Astrocyte (in vitro differentiated cells and primary cell): ENCODE data around the gene TENM4. TPM values are rescaled to one million over a fixed set of nuclear protein-coding genes. Genes with fewer than 3 reads are reported as not detected.

Experiments
- DNase-seq: peaks from one replicate; pipeline ENCODE4 v3.0.0-alpha.2; 2010; ENCODE audit warnings: low read depth
- FAIRE-seq: peaks from 2 replicates; lab custom pipeline; 2011; peaks lifted over from hg19 to GRCh38; lab: Jason Lieb, UNC
- H2AFZ ChIP-seq: 2 replicates; pipeline ENCODE4 v1.6.0; 2012; ENCODE audit warnings: low read depth, low read length, inconsistent platforms
- H3K27ac ChIP-seq: 2 replicates; pipeline ENCODE4 v1.5.1; 2011; ENCODE audit warnings: low read depth, low read length, inconsistent platforms
- H3K27me3 ChIP-seq: 2 replicates; pipeline ENCODE4 v1.6.0; 2011; ENCODE audit warnings: low read length, inconsistent platforms; ENCODE audit not compliant: insufficient read depth
- H3K36me3 ChIP-seq: 2 replicates; pipeline ENCODE4 v1.5.1; 2011; ENCODE audit warnings: low read length, inconsistent platforms; ENCODE audit not compliant: insufficient read depth
- H3K4me1 ChIP-seq: 2 replicates; pipeline ENCODE4 v1.5.1; 2011; ENCODE audit warnings: low read length, inconsistent platforms; ENCODE audit not compliant: insufficient read depth
- H3K4me2 ChIP-seq: 2 replicates; pipeline ENCODE4 v1.6.0; 2012; ENCODE audit warnings: low read length, inconsistent platforms
- H3K4me3 ChIP-seq: 2 replicates; pipeline ENCODE4 v1.5.1; 2011; ENCODE audit warnings: low read depth, mild to moderate bottlenecking, low read length, inconsistent platforms; ENCODE audit not compliant: insufficient read depth
- H3K79me2 ChIP-seq: 2 replicates; pipeline ENCODE4 v1.6.0; 2012; ENCODE audit warnings: mild to moderate bottlenecking, low read length, inconsistent platforms; ENCODE audit not compliant: insufficient read depth
- H3K9ac ChIP-seq: 2 replicates; pipeline ENCODE4 v1.6.0; 2012; ENCODE audit warnings: mild to moderate bottlenecking, low read length, inconsistent platforms
- H3K9me3 ChIP-seq: 2 replicates; pipeline ENCODE4 v1.5.1; 2012; ENCODE audit warnings: low read depth, mild to moderate bottlenecking, low read length, inconsistent platforms; ENCODE audit not compliant: insufficient read depth
- H4K20me1 ChIP-seq: 2 replicates; pipeline ENCODE4 v1.6.0; 2012; ENCODE audit warnings: low read length, inconsistent platforms; ENCODE audit not compliant: insufficient read depth
- H3K27ac Mint-ChIP-seq: one replicate; pipeline ENCODE4 v1.8.0; 2021; ENCODE audit warnings: mild to moderate bottlenecking, mixed read lengths; ENCODE audit not compliant: unreplicated experiment
- H3K27me3 Mint-ChIP-seq: one replicate; pipeline ENCODE4 v1.8.0; 2021; ENCODE audit warnings: low read depth, mixed read lengths; ENCODE audit not compliant: unreplicated experiment
- H3K36me3 Mint-ChIP-seq: one replicate; pipeline ENCODE4 v1.8.0; 2021; ENCODE audit warnings: low read depth, mixed read lengths; ENCODE audit not compliant: unreplicated experiment
- H3K4me1 Mint-ChIP-seq: one replicate; pipeline ENCODE4 v1.8.0; 2021; ENCODE audit warnings: low read depth, mixed read lengths; ENCODE audit not compliant: unreplicated experiment
- H3K4me3 Mint-ChIP-seq: one replicate; pipeline ENCODE4 v1.8.0; 2021; ENCODE audit warnings: mild to moderate bottlenecking, moderate library complexity, mixed read lengths; ENCODE audit not compliant: unreplicated experiment
- H3K9me3 Mint-ChIP-seq: one replicate; pipeline ENCODE4 v1.8.0; 2021; ENCODE audit warnings: mild to moderate bottlenecking, mixed read lengths; ENCODE audit not compliant: unreplicated experiment
- EZH2 ChIP-seq: IDR thresholded peaks from 2 replicates; pipeline ENCODE4 v1.6.1; 2012; ENCODE audit warnings: mild to moderate bottlenecking, low read length, inconsistent platforms; ENCODE audit not compliant: insufficient read depth
- total RNA-seq: library from RNA; stranded (reverse); gene quantifications from 2 replicates; pipeline ENCODE4 v1.2.1, GENCODE V29; 2021
- TF ChIP-seq, protein P1 (sequence below): IDR thresholded peaks from 2 replicates; pipeline ENCODE4 v1.5.1; 2011; ENCODE audit warnings: low read depth, mild to moderate bottlenecking, inconsistent platforms, low read length, moderate library complexity; ENCODE audit not compliant: insufficient read depth

Gene TENM4
- total RNA-seq, 1 donor from 2014 or later: 7.5 TPM

DNA sequence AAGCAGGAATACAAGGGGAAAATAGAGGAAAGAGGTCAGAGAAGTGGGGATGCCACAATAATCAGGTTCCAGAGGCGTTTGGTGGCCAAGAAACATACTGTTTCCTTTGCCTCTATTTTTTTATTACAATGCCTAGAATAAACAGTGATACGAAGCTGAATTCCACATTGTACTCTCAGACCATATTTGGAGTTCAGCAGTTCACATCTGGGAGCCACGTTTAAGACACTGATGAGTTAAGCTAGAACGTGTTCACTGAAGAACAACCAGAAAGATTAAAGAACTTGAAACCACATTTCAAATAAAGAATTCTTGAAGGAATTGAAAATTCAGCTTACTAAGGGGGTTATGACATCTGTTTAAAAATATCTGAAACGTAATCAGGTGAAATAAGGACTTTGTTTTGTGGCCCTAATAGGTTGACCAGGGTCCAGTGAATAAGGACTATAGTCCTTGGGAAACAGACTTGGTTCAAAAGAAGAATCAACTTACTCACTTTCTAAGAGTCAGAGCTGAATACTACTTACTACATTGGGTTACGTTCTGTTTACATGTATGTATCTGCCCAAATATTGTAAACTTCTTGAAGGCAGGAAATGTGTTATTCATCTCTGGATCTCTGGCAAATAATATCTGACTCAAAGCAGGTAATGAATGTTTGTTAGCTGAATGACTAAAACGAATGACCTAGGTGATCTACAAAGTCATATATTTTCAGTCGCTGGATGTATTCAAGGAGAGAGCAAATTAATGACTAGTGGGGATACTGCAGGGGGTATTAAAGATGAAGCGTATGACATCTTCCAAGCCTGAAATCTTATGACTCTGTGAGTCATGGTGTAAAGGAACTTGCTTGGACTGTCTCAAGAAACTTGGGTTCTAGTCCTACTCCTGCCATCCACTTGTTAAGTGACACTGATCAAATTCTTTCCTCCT, 619.2 kb downstream of the TENM4 start:
- H3K79me2 ChIP-seq: no peaks in the 10 kb centered on the region
- H3K27ac Mint-ChIP-seq: no peak overlapping the region
- no peaks in the 10 kb centered on the region for H3K36me3 Mint-ChIP-seq
- no peak overlapping the region for H3K9ac ChIP-seq
- peak; percentile 17 for FAIRE-seq
- H3K4me2 ChIP-seq: no peak overlapping the region
- TF ChIP-seq EZH2: no peak
- TF ChIP-seq, protein P1, sequence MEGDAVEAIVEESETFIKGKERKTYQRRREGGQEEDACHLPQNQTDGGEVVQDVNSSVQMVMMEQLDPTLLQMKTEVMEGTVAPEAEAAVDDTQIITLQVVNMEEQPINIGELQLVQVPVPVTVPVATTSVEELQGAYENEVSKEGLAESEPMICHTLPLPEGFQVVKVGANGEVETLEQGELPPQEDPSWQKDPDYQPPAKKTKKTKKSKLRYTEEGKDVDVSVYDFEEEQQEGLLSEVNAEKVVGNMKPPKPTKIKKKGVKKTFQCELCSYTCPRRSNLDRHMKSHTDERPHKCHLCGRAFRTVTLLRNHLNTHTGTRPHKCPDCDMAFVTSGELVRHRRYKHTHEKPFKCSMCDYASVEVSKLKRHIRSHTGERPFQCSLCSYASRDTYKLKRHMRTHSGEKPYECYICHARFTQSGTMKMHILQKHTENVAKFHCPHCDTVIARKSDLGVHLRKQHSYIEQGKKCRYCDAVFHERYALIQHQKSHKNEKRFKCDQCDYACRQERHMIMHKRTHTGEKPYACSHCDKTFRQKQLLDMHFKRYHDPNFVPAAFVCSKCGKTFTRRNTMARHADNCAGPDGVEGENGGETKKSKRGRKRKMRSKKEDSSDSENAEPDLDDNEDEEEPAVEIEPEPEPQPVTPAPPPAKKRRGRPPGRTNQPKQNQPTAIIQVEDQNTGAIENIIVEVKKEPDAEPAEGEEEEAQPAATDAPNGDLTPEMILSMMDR: no peak
- H3K27me3 Mint-ChIP-seq: peaks cover 12% of the 10 kb centered on the region
- no peak overlapping the region for H2AFZ ChIP-seq
- H3K4me3 ChIP-seq: no peak overlapping the region
- no peaks in the 10 kb centered on the region for H3K9me3 Mint-ChIP-seq
- no peaks in the 10 kb centered on the region for H3K4me1 ChIP-seq
- H3K27me3 ChIP-seq: no peaks in the 10 kb centered on the region
- H3K4me3 Mint-ChIP-seq: no peak overlapping the region
- peaks cover 2% of the 10 kb centered on the region for H3K4me1 Mint-ChIP-seq
- no peak overlapping the region for H3K27ac ChIP-seq
- no peaks in the 10 kb centered on the region for H4K20me1 ChIP-seq
- DNase-seq: peak; percentile 45
- no peaks in the 10 kb centered on the region for H3K36me3 ChIP-seq
- H3K9me3 ChIP-seq: no peaks in the 10 kb centered on the region

DNA sequence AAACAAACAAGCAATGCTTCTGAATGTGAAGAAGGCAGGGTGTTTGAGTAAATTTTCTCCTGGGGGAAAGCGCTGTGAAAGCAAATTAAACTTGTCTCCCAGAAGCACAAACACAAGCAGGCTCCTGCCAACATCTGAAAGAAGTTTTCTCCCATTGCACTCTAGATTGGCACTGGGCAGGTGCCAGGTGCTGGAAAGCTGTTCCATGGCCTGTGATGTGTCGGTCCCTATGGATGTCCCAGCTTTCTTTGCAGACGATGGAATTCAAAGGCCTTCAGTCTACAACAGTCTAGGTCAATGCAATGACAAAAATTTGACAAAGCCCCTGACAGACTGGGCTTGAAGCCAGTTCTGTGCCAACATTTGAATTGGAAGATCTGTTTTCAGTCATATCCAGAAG, 620.1 kb downstream of the TENM4 start:
- no peaks in the 10 kb centered on the region for H3K36me3 ChIP-seq
- Mint-ChIP-seq H3K36me3 (no peaks in the 10 kb centered on the region), H3K4me3 (no peak overlapping the region), H3K27ac (no peak overlapping the region), H3K9me3 (no peaks in the 10 kb centered on the region), H3K27me3 (peaks cover 13% of the 10 kb centered on the region), H3K4me1 (peaks cover 2% of the 10 kb centered on the region)
- no peaks in the 10 kb centered on the region for H3K4me1 ChIP-seq
- DNase-seq (no peak), FAIRE-seq (no peak)
- H4K20me1 ChIP-seq: no peaks in the 10 kb centered on the region
- no peak overlapping the region for H3K4me2 ChIP-seq
- no peaks in the 10 kb centered on the region for H3K79me2 ChIP-seq
- TF ChIP-seq, protein P1: no peak
- no peak for TF ChIP-seq EZH2
- H3K9me3 ChIP-seq: no peaks in the 10 kb centered on the region
- H3K4me3 ChIP-seq: no peak overlapping the region
- H2AFZ ChIP-seq: no peak overlapping the region
- no peaks in the 10 kb centered on the region for H3K27me3 ChIP-seq
- no peak overlapping the region for H3K27ac ChIP-seq
- no peak overlapping the region for H3K9ac ChIP-seq

- Histone ChIP-seq H3K27me3 (no peaks in the 10 kb centered on the region), H3K4me3 (no peak overlapping the region), H3K9ac (no peak overlapping the region), H2AFZ (no peak overlapping the region), H3K9me3 (no peaks in the 10 kb centered on the region), H3K36me3 (no peaks in the 10 kb centered on the region), H3K4me1 (no peaks in the 10 kb centered on the region), H3K4me2 (no peak overlapping the region), H4K20me1 (no peaks in the 10 kb centered on the region), H3K79me2 (no peaks in the 10 kb centered on the region), H3K27ac (no peak overlapping the region)
- FAIRE-seq (no peak), DNase-seq (no peak)
- H3K9me3 Mint-ChIP-seq: no peaks in the 10 kb centered on the region
- H3K4me3 Mint-ChIP-seq: no peak overlapping the region
- peaks cover 29% of the 10 kb centered on the region for H3K27me3 Mint-ChIP-seq
- H3K4me1 Mint-ChIP-seq: peaks cover 2% of the 10 kb centered on the region
- no peaks in the 10 kb centered on the region for H3K36me3 Mint-ChIP-seq
- TF ChIP-seq, protein P1: no peak
- TF ChIP-seq EZH2: no peak
- no peak overlapping the region for H3K27ac Mint-ChIP-seq
Measured at GRCh38 chr11:78818201-78818600, 622.6 kb downstream of the TENM4 start.
